B cell (primary cell): Measurements from ENCODE around the gene PRSS36. TPM values are rescaled to one million over a fixed set of nuclear protein-coding genes. Genes with fewer than 3 reads are reported as not detected.
"Not testable (repeated sequence)": the region's sequence is repeated elsewhere in the genome, so short reads cannot be mapped to it uniquely, and the experiment has no call there.

Experiments
- ATAC-seq: fragments of 200-7000 bp; cut with Tn5 transposase; one replicate; pipeline ENCODE4 v1.10.0; 2021; ENCODE audit warnings: low read depth, mild to moderate bottlenecking, moderate number of reproducible peaks, moderate library complexity
- CTCF ChIA-PET: fragments of 350-600 bp; sonication (Branson Sonifier 250); formaldehyde crosslinking; loops from one replicate; lab custom pipeline; 2021; ENCODE audit warnings: antibody characterized with exemption, inconsistent platforms; lab: Charles Lee
- POLR2A ChIA-PET: fragments of 350-600 bp; sonication (Branson Sonifier 250); formaldehyde crosslinking; loops from one replicate; lab custom pipeline; 2021; ENCODE audit warnings: antibody characterized with exemption; lab: Charles Lee
- DNase-seq: peaks from one replicate; pipeline ENCODE4 v3.0.0; 2013
- H2AFZ ChIP-seq: 2 replicates; pipeline ENCODE4 v1.6.1; 2012; ENCODE audit warnings: mild to moderate bottlenecking, low read depth, low read length; ENCODE audit not compliant: insufficient read depth, poor library complexity, severe bottlenecking
- H3K27ac ChIP-seq, 2 donors: 1 replicate in 1 of 2; 2 replicates in 1 of 2; pipeline ENCODE4 v1.5.1; 2012 to 2013; ENCODE audit warnings: low read length in 2 of 2, mild to moderate bottlenecking in 2 of 2, moderate library complexity in 1 of 2
- H3K27me3 ChIP-seq, 4 experiments: fragments of 200-600 bp in 1 of 4; sonication (generic) in 1 of 4; replicated peaks in 1 of 4; 1 replicate in 2 of 4; 2 replicates in 2 of 4; pipeline versions ENCODE4 v1.6.1 to v1.7.0; 2013 to 2016; ENCODE audit warnings: low read length in 3 of 4, mild to moderate bottlenecking in 2 of 4, mixed read lengths in 1 of 4, moderate library complexity in 1 of 4; ENCODE audit not compliant: insufficient read depth in 4 of 4, control insufficient read depth in 3 of 4; ENCODE audit errors: control extremely low read depth in 1 of 4
- H3K36me3 ChIP-seq, 2 experiments: replicated peaks in 1 of 2; 1 replicate in 1 of 2; 2 replicates in 1 of 2; pipeline versions ENCODE4 v1.6.1 to v1.7.1; 2013; ENCODE audit warnings: low read length in 1 of 2; ENCODE audit not compliant: insufficient read depth in 2 of 2, control insufficient read depth in 1 of 2; ENCODE audit errors: control extremely low read depth in 1 of 2, extremely low read depth in 1 of 2
- H3K4me1 ChIP-seq, 2 donors: fragments of 200-600 bp in 1 of 2; sonication (generic) in 1 of 2; 1 replicate in 1 of 2; 2 replicates in 1 of 2; pipeline versions ENCODE4 v1.5.1 to v1.6.1; 2013 to 2017; ENCODE audit warnings: low read length in 2 of 2; ENCODE audit not compliant: control insufficient read depth in 2 of 2, insufficient read depth in 2 of 2
- H3K4me2 ChIP-seq: replicated peaks from 2 replicates; pipeline ENCODE3; 2012; ENCODE audit warnings: mild to moderate bottlenecking, low read depth, low read length; ENCODE audit not compliant: poor library complexity, severe bottlenecking
- H3K4me3 ChIP-seq, 5 experiments: fragments of 200-600 bp in 1 of 5; sonication (generic) in 1 of 5; 1 replicate in 3 of 5; 2 replicates in 2 of 5; pipeline versions ENCODE4 v1.5.1 to v1.7.0; 2011 to 2016; ENCODE audit warnings: low read length in 4 of 5, mild to moderate bottlenecking in 4 of 5, low read depth in 2 of 5, control low read depth in 1 of 5, moderate library complexity in 1 of 5; ENCODE audit not compliant: insufficient read depth in 1 of 5; ENCODE audit errors: control extremely low read depth in 1 of 5, extremely low read depth in 1 of 5
- H3K79me2 ChIP-seq: fragments of 200-600 bp; sonication (generic); one replicate; pipeline ENCODE4 v1.6.0; 2016; ENCODE audit warnings: low read length; ENCODE audit not compliant: control insufficient read depth, insufficient read depth
- H3K9ac ChIP-seq: fragments of 200-600 bp; sonication (generic); 2 replicates; pipeline ENCODE4 v1.6.1; 2017; ENCODE audit warnings: mild to moderate bottlenecking, low read length, moderate library complexity
- H3K9me3 ChIP-seq, 3 donors: one replicate each; pipeline versions ENCODE4 v1.6.1 to v1.7.1; 2013; ENCODE audit warnings: low read length in 2 of 3; ENCODE audit not compliant: control insufficient read depth in 2 of 3, insufficient read depth in 1 of 3; ENCODE audit errors: control extremely low read depth in 1 of 3
- H4K20me1 ChIP-seq: 2 replicates; pipeline ENCODE4 v1.6.0; 2012; ENCODE audit warnings: mild to moderate bottlenecking, low read length; ENCODE audit not compliant: insufficient read depth, control insufficient read depth, poor library complexity, severe bottlenecking
- H3K27ac Mint-ChIP-seq: one replicate; pipeline ENCODE4 v1.8.0; 2021; ENCODE audit warnings: mixed read lengths
- H3K27me3 Mint-ChIP-seq: one replicate; pipeline ENCODE4 v1.8.0; 2021; ENCODE audit warnings: mixed read lengths
- H3K4me1 Mint-ChIP-seq: one replicate; pipeline ENCODE4 v1.8.0; 2021; ENCODE audit warnings: mixed read lengths
- H3K4me3 Mint-ChIP-seq: one replicate; pipeline ENCODE4 v1.8.0; 2021; ENCODE audit warnings: mixed read lengths
- H3K9me3 Mint-ChIP-seq: one replicate; pipeline ENCODE4 v1.8.0; 2022; ENCODE audit warnings: mixed read lengths; ENCODE audit not compliant: insufficient read depth
- CTCF ChIP-seq: fragments of 200-600 bp; IDR thresholded peaks from one replicate; pipeline ENCODE4 v1.8.0; 2022; ENCODE audit warnings: antibody characterized with exemption, mild to moderate bottlenecking
- EZH2 ChIP-seq: IDR thresholded peaks from 2 replicates; pipeline ENCODE4 v1.6.1; 2012; ENCODE audit warnings: borderline replicate concordance, low read depth, mild to moderate bottlenecking, moderate library complexity, low read length; ENCODE audit not compliant: insufficient read depth, poor library complexity, severe bottlenecking
- WGBS: methylation state at CpG from one replicate; pipeline ENCODE4 v1.1.5; 2013; ENCODE audit warnings: missing lambda C conversion rate; ENCODE audit not compliant: insufficient coverage; 5-methylcytosine and 5-hydroxymethylcytosine counted together
- intact Hi-C: fragments of 100-400 bp; cut with micrococcal nuclease; formaldehyde crosslinking; loops from one replicate; pipeline ENCODE4 v1.10.0; 2022
- polyA plus RNA-seq: library from polyadenylated mRNA; depleted of rRNA; stranded (reverse); fragments of >200 nt; gene quantifications from 2 replicates; pipeline ENCODE4 v1.2.3, GENCODE V29; 2012
- total RNA-seq, 2 donors: library from RNA; stranded (reverse); fragments of 120-200 nt in 1 of 2; gene quantifications; 1 replicate in 1 of 2; 2 replicates in 1 of 2; pipeline versions ENCODE4 v1.2.3 to v1.2.4, GENCODE V29; 2013 to 2022

The PRSS36 gene
- total and polyA plus RNA-seq, 2 donors (not counting 1 experiment from before 2014, with no cell fraction given), result 1.0 to 1.6 TPM

- H3K4me3 Mint-ChIP-seq, result peak overlapping the region; percentile 76
- Histone ChIP-seq H3K27me3 (no peaks in the 10 kb centered on the region), H3K36me3 (no peaks in the 10 kb centered on the region), H2AFZ (peak overlapping the region; percentile 53), H3K4me3 (peak overlapping the region in 3 of 5 experiments; percentile 47 to 71 (median 54)), H3K79me2 (no peaks in the 10 kb centered on the region), H3K27ac (peak overlapping the region; percentile 21 to 39), H3K4me1 (peaks cover 6 to 13% of the 10 kb centered on the region in 2 donors), H3K9ac (peak overlapping the region; percentile 68), H3K9me3 (no peaks in the 10 kb centered on the region), H3K4me2 (peak overlapping the region; percentile 96), H4K20me1 (no peaks in the 10 kb centered on the region)
- H3K9me3 Mint-ChIP-seq, result no peaks in the 10 kb centered on the region
- intact Hi-C loops, result loop anchor here (1.0 to 2.0 kb wide), 12 partner anchors 24 to 318 kb away; partner anchors contain the start of genes ARMC5, BCKDK, FUS and HSD3B7
- peak overlapping the region; percentile 88 for H3K27ac Mint-ChIP-seq
- peaks cover 9% of the 10 kb centered on the region for H3K4me1 Mint-ChIP-seq
- TF ChIP-seq EZH2 (no peak), CTCF (no peak)
- peaks cover 5% of the 10 kb centered on the region for H3K27me3 Mint-ChIP-seq
- ChIA-PET POLR2A (interaction anchor here (0.5 to 2.7 kb wide), 15 partner anchors 23 to 1077 kb away, joined by 3 to 44 read pairs (median 6); partner anchors contain the start of genes ARMC5, FUS, HSD3B7 and KAT8), CTCF (interaction anchor here (0.8 to 5.9 kb wide), 40 partner anchors 14 to 727 kb away, joined by 3 to 56 read pairs (median 4); partner anchors contain the start of genes BCKDK, FUS, HSD3B7 and KAT8)
- ATAC-seq (no peak), DNase-seq (no peak)
- WGBS, result 66% methylated on average over 8 of the region's 10 CpGs
Observed at GRCh38 chr16:31141489-31142108, 8.3 kb downstream of the PRSS36 start.

GRCh38 chr16:31141071-31141469, 8.8 kb downstream of the PRSS36 start:
- H3K4me3 Mint-ChIP-seq, H3K9me3 ChIP-seq, H3K4me2 ChIP-seq, H3K9me3 Mint-ChIP-seq, H4K20me1 ChIP-seq, DNase-seq, H2AFZ ChIP-seq, H3K9ac ChIP-seq, H3K27me3 ChIP-seq, H3K27me3 Mint-ChIP-seq, H3K36me3 ChIP-seq, H3K4me1 Mint-ChIP-seq, H3K4me3 ChIP-seq, ATAC-seq, H3K79me2 ChIP-seq, H3K27ac ChIP-seq, intact Hi-C loops: not testable (repeated sequence)
- POLR2A ChIA-PET, result interaction anchor here (2.7 kb wide), 1 partner anchor 39 kb away, joined by 44 read pairs; the partner anchor contains the start of gene FUS
- 100% methylated on average over 5 of the region's 9 CpGs for WGBS
- H3K4me1 ChIP-seq, result peaks cover 6 to 13% of the 10 kb centered on the region in 2 donors
- CTCF ChIA-PET, result interaction anchor here (1.8 to 5.9 kb wide), 2 partner anchors 18 to 46 kb away, joined by 11 to 34 read pairs; partner anchors contain the start of gene VKORC1
- peak overlapping the region; percentile 50 for H3K27ac Mint-ChIP-seq
